ENCODE measurements around the gene AURKAIP1. TPM values are rescaled to one million over a fixed set of nuclear protein-coding genes. Genes with fewer than 3 reads are reported as not detected.

AURKAIP1 gene
- total and polyA plus RNA-seq, 9 of the 15 experiments (the other 6 are each of a cell fraction or from before 2014, with no cell fraction given) = 7.8 to 478 (median 92.0) TPM

DNA sequence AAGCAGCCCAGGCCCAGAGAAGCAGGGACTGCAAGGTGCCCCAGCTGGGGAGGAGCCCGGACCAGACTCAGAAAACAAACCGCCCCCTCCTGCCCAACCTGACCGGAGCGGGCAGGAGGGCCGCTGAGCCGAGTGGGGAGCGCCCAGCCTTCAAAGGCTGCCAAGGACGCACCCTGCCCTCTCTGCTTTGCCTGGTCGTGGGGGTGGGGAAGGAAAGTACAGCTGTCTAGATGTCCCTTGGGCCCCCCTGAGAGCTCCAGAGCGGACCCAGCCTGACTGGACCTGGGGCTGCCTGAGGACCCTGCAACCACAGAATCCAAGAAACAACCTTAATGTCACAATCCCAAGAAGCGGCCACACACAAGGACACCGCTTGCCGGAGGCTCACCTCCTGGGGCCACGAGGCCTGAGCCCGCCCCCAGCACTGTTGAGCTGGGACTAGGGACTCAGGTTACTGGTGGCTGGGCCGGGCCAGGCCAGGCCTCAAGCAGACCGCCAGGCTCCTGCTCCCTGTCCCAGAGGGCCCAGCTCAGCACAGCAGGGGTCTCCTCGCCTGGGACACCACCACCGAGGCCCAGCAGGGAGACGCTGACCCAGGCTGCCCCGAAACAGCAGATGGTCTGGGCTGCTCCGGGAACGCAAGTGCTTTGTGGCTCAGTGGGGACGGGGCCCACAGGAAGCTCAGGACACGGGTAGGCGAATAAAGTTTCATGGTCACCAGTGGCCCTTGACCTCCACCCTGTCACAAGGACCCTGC is 27.2 kb downstream of the AURKAIP1 start (continued):
- peak in 1 of 2 experiments; percentile 68; a peak in 2 of 4 replicates for TF ChIP-seq UBTF (IDR thresholded peaks at IDR 0.05; ENCODE audit: borderline replicate concordance in 1 of 2, low read depth in 2 of 2, low read length in 2 of 2)
- no peak for TF ChIP-seq ATF4 (CRISPR knock-in tag; IDR thresholded peaks at IDR 0.05)
- TF ChIP-seq KLF6 (CRISPR knock-in tag; IDR thresholded peaks at IDR 0.05; ENCODE audit: borderline replicate concordance) = no peak
- TF ChIP-seq FOXA3 (CRISPR knock-in tag; conservative IDR thresholded peaks at IDR 0.05 in 1 of 2, IDR thresholded peaks at IDR 0.05 in 1 of 2) = peak in 1 of 2 experiments; percentile 72; a peak in 2 of 4 replicates
- TF ChIP-seq ZNF143 (CRISPR knock-in tag; IDR thresholded peaks at IDR 0.05) = no peak
- no peak for TF ChIP-seq KDM2B (CRISPR knock-in tag; IDR thresholded peaks at IDR 0.05)
- TF ChIP-seq MTA2 (IDR thresholded peaks at IDR 0.05; ENCODE audit: low read depth) = no peak
- no peak for TF ChIP-seq PRPF4 (IDR thresholded peaks at IDR 0.05; ENCODE audit: insufficient read depth, low read depth, low read length, poor library complexity, severe bottlenecking)
- no peak for TF ChIP-seq TEAD4 (IDR thresholded peaks at IDR 0.05; ENCODE audit: low read length)
- TF ChIP-seq TEAD4 (CRISPR knock-in tag; IDR thresholded peaks at IDR 0.05; ENCODE audit: borderline replicate concordance) = 0 out of 2 replicates have a peak, but pooled peaks have one; percentile 43
- no peak for TF ChIP-seq ZNF785 (CRISPR knock-in tag; IDR thresholded peaks at IDR 0.05)
- TF ChIP-seq ZBTB11 (CRISPR knock-in tag; IDR thresholded peaks at IDR 0.05) = no peak
- TF ChIP-seq EWSR1 (IDR thresholded peaks at IDR 0.05; ENCODE audit: borderline replicate concordance, low read depth, partially characterized antibody) = no peak
- no peak for TF ChIP-seq ZNF232 (CRISPR knock-in tag; IDR thresholded peaks at IDR 0.05)
- TF ChIP-seq ZNF274 (IDR thresholded peaks at IDR 0.05; ENCODE audit: borderline replicate concordance, low read depth, low read length) = no peak
- no peak for TF ChIP-seq ZFPM2 (CRISPR knock-in tag; IDR thresholded peaks at IDR 0.05)
- no peak for TF ChIP-seq ZNF586 (CRISPR knock-in tag; conservative IDR thresholded peaks at IDR 0.05)
- no peak for TF ChIP-seq ZBTB17 (CRISPR knock-in tag; IDR thresholded peaks at IDR 0.05)
- TF ChIP-seq, protein P1, sequence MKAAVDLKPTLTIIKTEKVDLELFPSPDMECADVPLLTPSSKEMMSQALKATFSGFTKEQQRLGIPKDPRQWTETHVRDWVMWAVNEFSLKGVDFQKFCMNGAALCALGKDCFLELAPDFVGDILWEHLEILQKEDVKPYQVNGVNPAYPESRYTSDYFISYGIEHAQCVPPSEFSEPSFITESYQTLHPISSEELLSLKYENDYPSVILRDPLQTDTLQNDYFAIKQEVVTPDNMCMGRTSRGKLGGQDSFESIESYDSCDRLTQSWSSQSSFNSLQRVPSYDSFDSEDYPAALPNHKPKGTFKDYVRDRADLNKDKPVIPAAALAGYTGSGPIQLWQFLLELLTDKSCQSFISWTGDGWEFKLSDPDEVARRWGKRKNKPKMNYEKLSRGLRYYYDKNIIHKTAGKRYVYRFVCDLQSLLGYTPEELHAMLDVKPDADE (conservative IDR thresholded peaks at IDR 0.05; ENCODE audit: control insufficient read depth, low read depth, low read length) = 0 out of 2 replicates have a peak, but pooled peaks have one; percentile 34

Measured in K562 (cell line).